Measurements from ENCODE around the gene IL16.

IL16 gene

DNA sequence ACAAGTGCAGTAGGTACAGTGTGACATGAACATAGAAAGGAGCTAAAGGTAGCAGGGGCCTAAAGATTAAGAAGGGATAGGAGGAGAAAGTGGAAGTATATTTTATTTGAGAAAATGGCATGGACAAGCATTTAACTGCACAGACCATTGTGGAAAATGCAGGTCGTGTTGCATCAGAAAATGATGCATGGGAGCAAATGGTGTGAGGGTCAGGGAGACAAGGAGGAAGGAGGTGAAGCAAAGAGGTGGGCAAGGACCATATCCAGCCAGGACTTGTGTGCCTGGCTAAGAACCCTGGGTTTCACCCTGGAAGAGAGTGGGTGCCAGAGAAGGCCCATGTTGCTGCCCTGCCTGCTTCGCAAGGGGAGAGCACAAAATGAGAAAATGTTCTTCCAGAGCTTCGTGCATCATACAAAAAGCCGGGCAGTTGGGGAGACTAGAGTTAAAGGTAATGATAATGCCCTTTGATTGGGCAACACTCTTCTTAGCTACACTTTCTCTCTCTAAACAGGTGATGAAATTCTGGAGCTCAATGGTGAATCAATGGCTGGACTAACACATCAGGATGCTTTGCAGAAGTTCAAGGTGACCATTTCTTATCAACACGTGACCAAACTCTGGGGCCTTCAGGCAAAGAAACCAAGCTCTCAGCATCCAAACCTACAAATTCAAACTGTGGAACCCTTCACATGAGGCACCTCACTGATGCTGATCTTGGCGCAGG is 81.8 kb downstream of the IL16 start:
- in situ Hi-C loops (cut with HindIII; ENCODE audit: low pct_unique_long_range_greater_than_20kb, low sequenced_read_pairs): no loop called here
- no peak for DNase-seq (ENCODE audit: low read depth in 1 of 2, low spot score in 1 of 2)
- no peak for TF ChIP-seq JUND (IDR thresholded peaks at IDR 0.05; ENCODE audit: low read depth)

- in situ Hi-C loops (cut with HindIII; ENCODE audit: low pct_unique_long_range_greater_than_20kb, low sequenced_read_pairs): no loop called here
- DNase-seq (ENCODE audit: low read depth in 1 of 2, low spot score in 1 of 2): peak in 1 of 2 experiments; percentile 92
- TF ChIP-seq JUND (IDR thresholded peaks at IDR 0.05; ENCODE audit: low read depth): no peak
Measured at GRCh38 chr15:81279621-81280485, 83.2 kb downstream of the IL16 start.

- DNase-seq (ENCODE audit: low read depth in 1 of 2, low spot score in 1 of 2): peak in 1 of 2 experiments; percentile 92
- in situ Hi-C loops (cut with HindIII; ENCODE audit: low pct_unique_long_range_greater_than_20kb, low sequenced_read_pairs): no loop called here
Measured at GRCh38 chr15:81280696-81281455, 84.2 kb downstream of the IL16 start.

GRCh38 chr15:81281456-81281735 is 84.7 kb downstream of the IL16 start:
- no peak for TF ChIP-seq JUND (IDR thresholded peaks at IDR 0.05; ENCODE audit: low read depth)
- in situ Hi-C loops (cut with HindIII; ENCODE audit: low pct_unique_long_range_greater_than_20kb, low sequenced_read_pairs): no loop called here
- no peak for DNase-seq (ENCODE audit: low read depth in 1 of 2, low spot score in 1 of 2)

More at GRCh38 chr15:81280696-81281455, 84.2 kb downstream of the IL16 start:
- TF ChIP-seq JUND (IDR thresholded peaks at IDR 0.05; ENCODE audit: low read depth): no peak

- TF ChIP-seq JUND (IDR thresholded peaks at IDR 0.05; ENCODE audit: low read depth): no peak
- in situ Hi-C loops (cut with HindIII; ENCODE audit: low pct_unique_long_range_greater_than_20kb, low sequenced_read_pairs): no loop called here
- DNase-seq (ENCODE audit: low read depth in 1 of 2, low spot score in 1 of 2): peak in 1 of 2 experiments; percentile 88
Measured at GRCh38 chr15:81281766-81282605, 85.3 kb downstream of the IL16 start.

GRCh38 chr15:81282606-81282895 is 85.9 kb downstream of the IL16 start:
- no peak for DNase-seq (ENCODE audit: low read depth in 1 of 2, low spot score in 1 of 2)
- TF ChIP-seq JUND (IDR thresholded peaks at IDR 0.05; ENCODE audit: low read depth): no peak
- in situ Hi-C loops (cut with HindIII; ENCODE audit: low pct_unique_long_range_greater_than_20kb, low sequenced_read_pairs): no loop called here

GRCh38 chr15:81282911-81283310 is 86.2 kb downstream of the IL16 start:
- TF ChIP-seq JUND (IDR thresholded peaks at IDR 0.05; ENCODE audit: low read depth): no peak
- in situ Hi-C loops (cut with HindIII; ENCODE audit: low pct_unique_long_range_greater_than_20kb, low sequenced_read_pairs): no loop called here

GRCh38 chr15:81284256-81285031 is 87.8 kb downstream of the IL16 start:
- no peak for DNase-seq (ENCODE audit: low read depth in 1 of 2, low spot score in 1 of 2)
- in situ Hi-C loops (cut with HindIII; ENCODE audit: low pct_unique_long_range_greater_than_20kb, low sequenced_read_pairs): no loop called here
- no peak for TF ChIP-seq JUND (IDR thresholded peaks at IDR 0.05; ENCODE audit: low read depth)

More at GRCh38 chr15:81282911-81283310, 86.2 kb downstream of the IL16 start:
- no peak for DNase-seq (ENCODE audit: low read depth in 1 of 2, low spot score in 1 of 2)

DNA sequence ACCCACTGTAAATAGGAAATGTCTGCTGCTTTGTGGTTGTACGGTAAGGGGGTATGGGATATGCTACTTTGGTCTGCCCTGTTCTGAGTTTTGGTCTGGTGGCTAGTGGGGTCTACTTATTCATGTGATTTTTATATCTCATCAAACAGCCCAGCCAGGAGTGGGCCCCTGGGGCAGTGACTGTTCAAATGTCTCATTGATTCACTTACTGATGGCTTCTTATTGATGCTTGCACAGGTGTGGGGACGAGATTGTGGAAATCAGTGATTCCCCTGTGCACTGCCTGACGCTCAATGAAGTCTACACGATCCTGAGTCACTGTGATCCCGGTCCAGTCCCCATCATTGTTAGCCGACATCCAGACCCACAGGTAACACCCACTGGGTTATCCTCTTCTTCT is 88.8 kb downstream of the IL16 start:
- no peak for TF ChIP-seq JUND (IDR thresholded peaks at IDR 0.05; ENCODE audit: low read depth)
- in situ Hi-C loops (cut with HindIII; ENCODE audit: low pct_unique_long_range_greater_than_20kb, low sequenced_read_pairs): no loop called here
- no peak for DNase-seq (ENCODE audit: low read depth in 1 of 2, low spot score in 1 of 2)

DNA sequence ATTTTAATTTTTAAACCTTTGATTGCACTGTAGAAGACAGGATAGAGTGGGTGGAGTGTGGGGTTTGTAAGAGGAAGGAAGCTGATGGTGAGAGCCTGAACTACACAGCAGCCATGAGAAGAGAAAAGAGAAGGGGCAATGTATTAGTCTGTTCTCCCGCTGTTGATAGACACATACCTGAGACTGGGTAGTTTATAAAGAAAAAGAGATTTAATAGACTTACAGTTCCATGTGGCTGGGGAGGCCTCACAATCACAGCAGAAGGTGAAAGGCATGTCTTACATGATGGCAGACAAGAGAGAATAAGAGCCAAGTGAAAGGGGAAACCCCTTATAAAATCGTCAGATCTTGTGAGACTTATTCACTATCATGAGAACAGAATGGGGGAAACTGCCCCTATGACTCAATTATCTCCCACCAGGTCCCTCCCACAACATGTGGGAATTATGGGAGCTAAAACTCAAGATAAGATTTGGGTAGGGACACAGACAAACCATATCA is 90.0 kb downstream of the IL16 start:
- in situ Hi-C loops (cut with HindIII; ENCODE audit: low pct_unique_long_range_greater_than_20kb, low sequenced_read_pairs): no loop called here
- no peak for TF ChIP-seq JUND (IDR thresholded peaks at IDR 0.05; ENCODE audit: low read depth)
- no peak for DNase-seq (ENCODE audit: low read depth in 1 of 2, low spot score in 1 of 2)

DNA sequence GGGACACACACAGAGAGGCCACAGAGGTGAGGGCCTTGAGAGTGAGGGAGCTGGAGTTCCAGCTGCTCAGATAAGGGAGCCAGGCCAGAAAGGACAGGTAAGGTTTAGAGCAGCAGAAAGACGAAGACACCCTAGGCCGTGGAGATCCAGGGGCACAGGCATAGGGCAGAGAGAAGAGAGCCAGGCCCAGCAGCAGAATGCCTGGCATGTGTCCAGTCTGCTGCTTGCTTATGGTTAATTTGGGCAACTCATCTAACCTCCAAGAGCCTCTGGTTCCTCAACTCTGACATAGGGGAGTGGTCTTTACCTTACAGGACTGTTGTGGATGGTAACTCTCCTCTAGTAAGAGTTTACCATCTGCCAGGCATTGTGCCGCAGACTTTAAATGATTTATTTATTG is 91.4 kb downstream of the IL16 start:
- DNase-seq (ENCODE audit: low read depth in 1 of 2, low spot score in 1 of 2): no peak
- TF ChIP-seq JUND (IDR thresholded peaks at IDR 0.05; ENCODE audit: low read depth): no peak
- in situ Hi-C loops (cut with HindIII; ENCODE audit: low pct_unique_long_range_greater_than_20kb, low sequenced_read_pairs): no loop called here

All from T47D (cell line).